ENCODE measurements around the gene LIMK2.
"Not testable (repeated sequence)": the region's sequence is repeated elsewhere in the genome, so short reads cannot be mapped to it uniquely, and the experiment has no call there.

LIMK2 gene

DNA sequence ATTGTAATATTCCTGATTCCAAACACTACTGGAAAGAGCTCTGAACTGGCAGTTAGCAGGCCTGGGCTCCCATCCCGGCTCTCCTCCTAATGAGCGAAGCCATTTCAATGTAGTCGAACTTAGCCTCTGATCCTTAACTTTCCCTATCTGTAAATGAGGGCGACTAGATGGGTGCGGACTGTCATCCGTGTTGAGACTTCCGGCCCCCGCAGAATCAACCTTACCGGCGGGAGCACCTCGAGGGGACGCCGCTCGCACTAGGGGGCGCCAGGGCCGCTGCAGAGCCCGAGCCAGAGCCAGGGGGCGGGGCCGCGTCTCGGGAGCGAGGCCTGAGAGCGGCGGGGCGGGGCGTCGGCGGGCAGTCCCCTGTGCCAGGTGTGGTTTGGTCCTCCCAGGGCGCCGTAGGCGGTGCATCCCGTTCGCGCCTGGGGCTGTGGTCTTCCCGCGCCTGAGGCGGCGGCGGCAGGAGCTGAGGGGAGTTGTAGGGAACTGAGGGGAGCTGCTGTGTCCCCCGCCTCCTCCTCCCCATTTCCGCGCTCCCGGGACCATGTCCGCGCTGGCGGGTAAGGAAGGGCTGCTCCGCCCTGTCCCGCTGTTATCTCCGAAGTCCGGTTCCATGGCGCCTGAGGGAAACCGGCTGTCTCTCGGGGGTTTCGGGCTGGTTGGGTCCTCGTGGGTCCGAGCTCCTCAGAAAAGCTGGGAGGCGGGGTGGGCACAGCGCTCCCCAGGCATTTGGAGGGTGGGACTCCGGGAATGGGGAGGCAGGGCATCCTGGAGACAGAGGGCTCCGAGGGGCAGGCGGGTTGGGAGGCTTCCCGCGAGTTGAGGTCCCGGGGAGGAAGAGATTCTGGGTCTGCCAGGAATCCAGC is at the start of gene LIMK2:
Gene LIMK2, plus strand, starts transcription at position 437 of the 869 bp plus-strand sequence. Its CDS starts 111 bp downstream, at position 548.
- H3K4me1 Mint-ChIP-seq (ENCODE audit: low read depth) = peaks cover 55% of the 10 kb centered on the region

DNA sequence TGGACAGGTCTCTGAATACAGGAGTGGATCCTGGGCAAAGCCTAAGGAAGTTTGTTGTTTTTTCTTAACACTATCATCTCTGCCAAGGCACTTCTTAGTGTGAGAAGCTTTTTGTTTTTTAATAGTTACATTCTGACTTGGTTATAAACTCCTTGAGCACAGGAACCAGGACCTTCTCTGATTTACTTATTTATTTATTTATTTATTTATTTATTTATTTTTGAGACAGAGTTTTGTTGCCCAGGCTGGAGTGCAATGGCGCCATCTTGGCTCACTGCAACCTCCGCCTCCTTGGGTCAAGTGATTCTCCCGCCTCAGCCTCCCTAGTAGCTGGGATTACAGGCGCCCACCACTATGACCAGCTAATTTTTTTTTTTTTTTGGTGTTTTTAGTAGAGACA is 41.1 kb upstream of the LIMK2 start:
- Mint-ChIP-seq H3K27ac (no peak overlapping the region), H3K4me1 (ENCODE audit: low read depth) (peaks cover 48% of the 10 kb centered on the region), H3K27me3 (no peaks in the 10 kb centered on the region), H3K9me3 (no peaks in the 10 kb centered on the region), H3K36me3 (ENCODE audit: low read depth) (peaks cover 53% of the 10 kb centered on the region), H3K4me3 (no peak overlapping the region)
- no peak for DNase-seq

More for the DNA sequence above, at the start of gene LIMK2:
- Mint-ChIP-seq H3K27me3 (no peaks in the 10 kb centered on the region), H3K27ac (peak within 1 kb of the TSS; percentile 92), H3K9me3 (no peaks in the 10 kb centered on the region), H3K36me3 (ENCODE audit: low read depth) (peaks cover 31% of the 10 kb centered on the region), H3K4me3 (peak within 1 kb of the TSS; percentile 93)
- DNase-seq = peak; percentile 98

DNA sequence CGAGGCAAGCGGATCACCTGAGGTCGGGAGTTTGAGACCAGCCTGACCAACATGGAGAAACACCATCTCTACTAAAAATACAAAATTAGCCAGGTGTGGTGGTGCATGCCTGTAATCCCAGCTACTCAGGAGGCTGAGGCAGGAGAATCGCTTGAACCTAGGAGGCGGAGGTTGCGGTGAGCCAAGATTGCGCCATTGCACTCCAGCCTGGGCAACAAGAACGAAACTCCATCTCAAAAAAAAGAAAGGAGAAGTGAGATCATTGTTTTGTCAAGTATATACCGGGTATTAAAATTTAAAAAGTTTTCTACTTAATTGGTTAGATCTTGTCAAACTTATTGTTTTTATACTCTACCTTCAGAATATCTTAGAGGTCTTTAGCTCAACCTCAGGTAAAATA is 40.4 kb upstream of the LIMK2 start:
- H3K4me1 Mint-ChIP-seq (ENCODE audit: low read depth) = peaks cover 47% of the 10 kb centered on the region
- not testable (repeated sequence) for H3K4me3 Mint-ChIP-seq, DNase-seq, H3K27ac Mint-ChIP-seq, H3K27me3 Mint-ChIP-seq, H3K9me3 Mint-ChIP-seq
- H3K36me3 Mint-ChIP-seq (ENCODE audit: low read depth) = peaks cover 53% of the 10 kb centered on the region

DNA sequence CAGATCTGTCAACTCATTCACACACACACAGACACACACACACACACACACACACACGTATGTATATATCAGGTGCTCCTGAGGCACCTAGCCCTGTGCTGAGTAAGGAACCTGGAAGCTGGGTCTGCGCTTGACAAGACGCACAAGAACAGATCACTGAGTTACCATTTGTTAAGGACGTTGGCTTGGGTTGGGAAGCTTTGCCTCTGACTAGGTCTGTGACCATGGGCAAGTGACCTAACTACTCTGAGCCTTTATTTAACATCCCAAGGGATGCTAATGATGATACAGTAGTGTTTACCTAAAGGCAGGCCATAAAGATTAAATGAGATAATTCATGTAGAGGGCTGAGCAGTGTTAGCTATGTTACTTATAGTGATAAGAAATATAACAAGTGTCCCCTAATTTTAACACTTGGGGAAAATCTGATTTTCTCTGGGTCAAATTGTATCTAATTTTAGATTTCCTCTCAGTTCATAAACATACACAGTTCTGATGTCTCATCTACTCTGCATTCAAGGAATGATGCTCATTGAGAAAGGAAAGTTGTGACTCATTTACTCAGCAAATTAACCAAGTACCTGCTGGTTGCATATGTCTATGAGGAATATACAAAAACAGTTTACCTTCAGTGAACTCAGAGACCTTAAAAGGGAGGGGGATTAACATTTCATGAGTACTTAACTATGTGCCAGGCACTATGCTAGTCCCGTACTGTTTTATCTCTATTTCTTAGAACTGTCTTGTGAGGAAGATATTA is 38.5 kb upstream of the LIMK2 start:
- H3K36me3 Mint-ChIP-seq (ENCODE audit: low read depth) = peaks cover 54% of the 10 kb centered on the region
- no peaks in the 10 kb centered on the region for H3K9me3 Mint-ChIP-seq
- peak overlapping the region; percentile 37 for H3K4me3 Mint-ChIP-seq
- no peaks in the 10 kb centered on the region for H3K27me3 Mint-ChIP-seq
- H3K4me1 Mint-ChIP-seq (ENCODE audit: low read depth) = peaks cover 49% of the 10 kb centered on the region
- peak overlapping the region; percentile 92 for H3K27ac Mint-ChIP-seq
- DNase-seq = peak; percentile 33

DNA sequence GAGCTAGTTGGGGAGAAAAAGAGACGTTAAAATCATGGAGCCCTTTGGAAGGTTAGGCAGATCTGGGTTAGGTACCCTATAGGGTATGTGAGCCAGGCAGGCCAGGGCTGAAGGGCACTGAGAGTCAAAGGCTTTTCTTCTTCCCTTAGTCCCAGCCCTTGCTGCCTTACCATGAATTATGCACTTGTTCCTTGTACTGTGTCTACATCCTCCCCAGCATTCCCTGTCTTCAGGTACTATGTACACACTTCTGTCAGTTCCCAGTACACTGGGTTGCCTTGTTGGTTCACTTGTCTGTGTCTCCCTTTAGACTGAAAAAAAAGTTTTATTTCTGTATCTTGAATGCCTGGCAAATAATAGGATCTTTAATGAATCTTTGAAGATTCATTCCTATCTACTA is 35.2 kb upstream of the LIMK2 start:
- no peaks in the 10 kb centered on the region for H3K27me3 Mint-ChIP-seq
- H3K9me3 Mint-ChIP-seq = peaks cover 2% of the 10 kb centered on the region
- no peak for DNase-seq
- peaks cover 64% of the 10 kb centered on the region for H3K36me3 Mint-ChIP-seq (ENCODE audit: low read depth)
- no peak overlapping the region for H3K4me3 Mint-ChIP-seq
- peak overlapping the region; percentile 26 for H3K27ac Mint-ChIP-seq
- H3K4me1 Mint-ChIP-seq (ENCODE audit: low read depth) = peaks cover 52% of the 10 kb centered on the region

DNA sequence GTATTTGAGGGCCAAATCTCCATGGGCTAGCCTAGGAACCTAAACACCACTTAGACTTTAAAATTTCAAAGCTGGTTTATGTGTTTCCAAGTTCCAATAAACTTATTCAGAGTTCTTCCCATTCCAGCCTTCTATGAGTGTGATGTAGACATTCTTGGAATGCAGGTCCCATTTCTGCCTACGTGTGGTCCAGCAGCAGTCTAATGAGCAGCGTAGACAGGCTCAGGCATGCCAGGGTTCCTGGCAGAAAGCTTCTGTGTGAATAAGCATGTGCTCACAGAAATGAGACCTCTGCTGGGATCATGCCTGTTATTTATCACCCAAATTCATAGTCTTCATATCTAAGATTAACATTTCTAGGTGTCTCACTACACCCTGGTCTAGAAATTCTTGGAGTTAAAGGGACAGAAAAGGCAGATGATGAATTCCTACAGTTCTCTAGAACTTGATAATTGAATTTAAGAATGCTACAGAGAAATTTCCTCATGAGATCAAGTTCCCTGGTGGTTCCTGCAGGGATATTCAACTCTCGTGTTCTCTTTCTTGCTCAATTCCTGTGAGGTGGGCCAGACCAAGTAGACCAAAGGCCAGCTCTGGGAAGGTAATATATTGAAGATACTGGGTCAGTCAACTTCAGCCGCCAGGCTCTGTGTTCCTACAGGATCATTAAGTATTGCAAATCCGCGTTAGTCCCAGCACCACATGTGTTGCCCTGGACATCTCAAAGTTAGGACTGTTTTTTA is 34.5 kb upstream of the LIMK2 start:
- Mint-ChIP-seq H3K9me3 (peaks cover 2% of the 10 kb centered on the region), H3K4me3 (no peak overlapping the region), H3K36me3 (ENCODE audit: low read depth) (peaks cover 65% of the 10 kb centered on the region), H3K27me3 (no peaks in the 10 kb centered on the region), H3K27ac (peak overlapping the region; percentile 26), H3K4me1 (ENCODE audit: low read depth) (peaks cover 49% of the 10 kb centered on the region)
- DNase-seq = no peak

DNA sequence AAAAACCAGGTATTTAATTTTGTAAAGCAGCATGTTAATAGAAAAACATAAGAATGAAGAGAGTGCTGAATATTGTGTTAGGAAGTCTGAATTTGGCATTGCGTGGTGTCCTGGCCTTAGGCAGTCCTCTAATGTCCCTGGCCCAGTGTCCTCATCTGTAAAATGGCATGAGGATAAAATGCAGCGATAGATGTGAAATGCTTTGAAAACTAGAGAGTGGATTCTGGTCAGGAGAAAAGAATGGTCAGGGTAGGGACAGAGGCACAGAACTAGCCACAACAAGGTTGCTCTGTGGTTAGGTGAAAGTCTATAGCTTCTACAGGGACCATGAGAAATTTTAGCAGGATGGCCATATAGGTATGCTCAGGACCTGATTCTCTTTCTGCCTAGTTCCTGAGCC is 33.2 kb upstream of the LIMK2 start:
- peaks cover 62% of the 10 kb centered on the region for H3K36me3 Mint-ChIP-seq (ENCODE audit: low read depth)
- H3K9me3 Mint-ChIP-seq = peaks cover 2% of the 10 kb centered on the region
- H3K4me3 Mint-ChIP-seq = no peak overlapping the region
- no peaks in the 10 kb centered on the region for H3K27me3 Mint-ChIP-seq
- peak overlapping the region; percentile 17 for H3K27ac Mint-ChIP-seq
- DNase-seq = no peak
- H3K4me1 Mint-ChIP-seq (ENCODE audit: low read depth) = peaks cover 36% of the 10 kb centered on the region

DNA sequence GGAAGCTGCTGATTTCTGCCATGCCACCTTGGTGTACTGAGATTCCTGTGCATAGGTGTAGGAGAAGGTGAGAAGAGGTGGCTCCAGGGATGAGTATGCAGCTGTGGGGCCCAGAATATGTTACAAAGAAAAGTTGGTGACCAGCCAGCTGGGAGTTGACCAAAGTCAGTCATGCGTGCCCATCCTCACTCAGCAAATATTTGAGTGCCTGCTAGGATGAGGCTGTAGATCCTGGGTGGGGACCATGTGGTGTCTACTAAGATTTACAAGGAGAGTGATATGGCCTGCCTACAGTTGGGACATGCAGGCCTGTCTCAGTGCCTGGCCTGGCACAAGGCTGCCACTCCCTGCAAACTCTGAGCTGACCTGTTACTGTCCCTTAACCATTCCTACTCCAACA is 32.8 kb upstream of the LIMK2 start:
- Mint-ChIP-seq H3K36me3 (ENCODE audit: low read depth) (peaks cover 63% of the 10 kb centered on the region), H3K27me3 (no peaks in the 10 kb centered on the region), H3K4me3 (no peak overlapping the region), H3K27ac (peak overlapping the region; percentile 45), H3K9me3 (peaks cover 2% of the 10 kb centered on the region), H3K4me1 (ENCODE audit: low read depth) (peaks cover 31% of the 10 kb centered on the region)
- no peak for DNase-seq

DNA sequence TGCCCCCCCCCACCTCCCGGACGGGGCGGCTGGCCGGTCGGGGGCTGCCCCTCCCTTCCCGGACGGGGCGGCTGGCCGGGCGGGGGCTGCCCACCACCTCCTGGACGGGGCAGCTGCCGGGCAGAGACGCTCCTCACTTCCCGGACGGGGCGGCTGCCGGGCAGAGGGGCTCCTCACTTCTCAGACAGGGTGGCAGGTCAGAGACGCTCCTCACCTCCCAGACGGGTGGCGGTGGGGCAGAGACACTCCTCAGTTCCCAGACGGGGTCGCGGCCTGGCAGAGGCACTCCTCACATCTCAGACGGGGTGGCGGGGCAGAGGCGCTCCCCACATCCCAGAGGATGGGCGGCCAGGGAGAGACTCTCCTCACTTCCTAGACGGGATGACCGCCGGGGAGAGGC is 28.1 kb upstream of the LIMK2 start:
- DNase-seq = no peak
- Mint-ChIP-seq H3K9me3 (peaks cover 2% of the 10 kb centered on the region), H3K27ac (no peak overlapping the region), H3K4me3 (no peak overlapping the region), H3K27me3 (no peaks in the 10 kb centered on the region), H3K4me1 (ENCODE audit: low read depth) (peaks cover 10% of the 10 kb centered on the region), H3K36me3 (ENCODE audit: low read depth) (peaks cover 62% of the 10 kb centered on the region)

DNA sequence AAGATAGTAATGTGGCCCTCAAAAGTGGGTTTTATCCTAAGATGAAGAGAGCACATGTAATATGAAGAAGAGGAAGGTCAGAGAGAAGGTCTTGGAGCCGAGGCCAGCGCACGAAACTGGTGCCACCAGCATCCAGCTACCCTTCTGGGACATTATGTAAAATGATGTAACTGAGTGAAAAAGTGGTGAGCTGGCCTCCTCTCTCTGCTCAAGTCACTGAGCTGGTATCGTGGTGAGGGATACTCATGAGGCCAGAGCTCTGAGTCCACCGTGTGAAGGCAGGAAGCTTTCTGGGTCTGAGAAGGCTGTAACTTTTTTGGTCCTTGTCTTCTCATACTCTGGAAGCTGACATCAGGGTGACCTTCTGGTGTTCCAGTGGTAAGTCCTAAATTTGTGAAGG is 27.0 kb upstream of the LIMK2 start:
- Mint-ChIP-seq H3K4me3 (no peak overlapping the region), H3K9me3 (peaks cover 2% of the 10 kb centered on the region), H3K4me1 (ENCODE audit: low read depth) (peaks cover 2% of the 10 kb centered on the region), H3K27ac (peak overlapping the region; percentile 37), H3K27me3 (no peaks in the 10 kb centered on the region), H3K36me3 (ENCODE audit: low read depth) (peaks cover 58% of the 10 kb centered on the region)
- DNase-seq = no peak

DNA sequence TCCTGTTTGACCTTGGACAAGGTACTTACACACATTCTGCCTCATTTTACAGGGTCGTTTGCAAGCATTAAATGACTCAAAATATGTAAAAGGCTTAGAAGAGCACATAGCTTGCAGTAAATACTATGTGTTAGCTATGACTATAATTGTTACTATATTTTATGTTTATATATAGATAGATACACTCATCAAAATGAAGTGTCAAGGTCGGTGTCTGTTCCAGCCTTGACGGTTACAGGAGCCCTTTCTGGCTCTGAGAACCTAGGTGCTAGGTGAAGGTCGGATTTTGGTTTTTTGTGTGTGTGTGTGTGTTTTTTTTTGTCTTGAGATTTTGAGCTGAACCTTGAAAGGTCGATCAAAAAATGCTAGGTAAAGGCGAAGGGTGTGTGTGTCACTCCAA is 24.5 kb upstream of the LIMK2 start:
- Mint-ChIP-seq H3K27ac (no peak overlapping the region), H3K4me3 (no peak overlapping the region), H3K27me3 (no peaks in the 10 kb centered on the region), H3K9me3 (no peaks in the 10 kb centered on the region), H3K4me1 (ENCODE audit: low read depth) (no peaks in the 10 kb centered on the region), H3K36me3 (ENCODE audit: low read depth) (peaks cover 58% of the 10 kb centered on the region)
- no peak for DNase-seq

DNA sequence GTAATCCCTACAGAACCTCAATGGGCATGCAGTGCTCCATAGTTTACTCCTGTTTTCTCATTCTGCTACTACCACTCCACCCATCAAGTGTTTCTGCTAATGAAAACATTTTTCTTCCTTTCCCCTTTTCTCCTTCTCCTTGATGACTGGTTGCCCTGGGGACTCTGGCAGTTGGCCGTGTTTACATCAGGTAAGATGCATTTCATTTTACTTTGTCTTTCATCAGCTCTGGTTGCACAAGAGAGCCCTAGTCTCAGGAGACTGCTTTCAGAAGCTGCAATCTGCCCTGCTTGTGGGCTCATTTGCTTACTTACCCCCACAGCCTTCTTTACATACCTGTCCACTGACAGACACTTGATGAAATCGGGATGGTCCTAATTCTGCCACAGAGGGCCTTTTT is 19.6 kb upstream of the LIMK2 start:
- Mint-ChIP-seq H3K9me3 (no peaks in the 10 kb centered on the region), H3K4me3 (no peak overlapping the region), H3K4me1 (ENCODE audit: low read depth) (no peaks in the 10 kb centered on the region), H3K27ac (peak overlapping the region; percentile 5), H3K36me3 (ENCODE audit: low read depth) (peaks cover 63% of the 10 kb centered on the region), H3K27me3 (no peaks in the 10 kb centered on the region)
- DNase-seq = no peak

DNA sequence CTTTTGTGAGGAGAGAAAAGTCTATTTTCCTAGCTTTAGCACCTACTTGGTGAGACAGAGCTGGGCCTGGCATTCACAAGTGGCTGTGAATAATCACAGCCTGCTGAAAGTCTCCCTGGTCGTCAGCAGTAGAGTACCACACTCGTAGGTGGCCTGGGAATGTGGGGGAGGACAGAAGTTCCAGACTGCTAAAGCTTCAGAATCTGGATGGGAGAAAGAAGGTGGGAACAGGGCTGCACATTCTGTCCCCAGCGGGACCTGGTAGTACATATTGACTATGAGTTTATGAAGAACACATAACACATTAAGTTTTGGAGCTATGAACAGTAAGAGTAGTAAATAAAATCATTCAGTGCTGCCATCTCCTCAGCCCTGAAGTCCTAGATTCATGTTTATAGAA is 19.0 kb upstream of the LIMK2 start:
- Mint-ChIP-seq H3K9me3 (no peaks in the 10 kb centered on the region), H3K27me3 (no peaks in the 10 kb centered on the region), H3K36me3 (ENCODE audit: low read depth) (peaks cover 59% of the 10 kb centered on the region), H3K4me3 (no peak overlapping the region), H3K4me1 (ENCODE audit: low read depth) (no peaks in the 10 kb centered on the region), H3K27ac (peak overlapping the region; percentile 7)
- DNase-seq = no peak

DNA sequence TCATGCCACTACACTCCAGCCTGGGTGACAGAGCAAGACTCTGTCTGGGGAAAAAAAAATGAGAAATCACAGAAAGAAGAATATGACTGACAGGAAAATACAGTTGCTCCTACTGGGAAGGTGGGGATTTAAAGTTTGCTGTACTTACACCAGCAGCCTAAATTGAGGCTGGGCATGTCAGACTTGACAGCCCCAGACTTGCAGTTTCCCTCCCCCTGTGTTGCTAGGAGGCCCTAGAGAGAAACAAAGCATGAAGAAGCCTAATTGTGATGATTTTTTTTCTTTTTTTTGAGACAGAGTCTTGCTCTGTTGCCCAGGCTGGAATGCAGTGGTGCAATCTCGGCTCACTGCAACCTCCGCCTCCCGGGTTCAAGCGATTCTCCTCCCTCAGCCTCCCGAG is 17.4 kb upstream of the LIMK2 start:
- H3K27ac Mint-ChIP-seq; H3K27me3 Mint-ChIP-seq; H3K4me3 Mint-ChIP-seq; H3K4me1 Mint-ChIP-seq (ENCODE audit: low read depth); H3K9me3 Mint-ChIP-seq; DNase-seq: not testable (repeated sequence)
- H3K36me3 Mint-ChIP-seq (ENCODE audit: low read depth) = peaks cover 60% of the 10 kb centered on the region
